ENCODE measurements around the gene C3orf18. TPM values are rescaled to one million over a fixed set of nuclear protein-coding genes. Genes with fewer than 3 reads are reported as not detected.

Gene C3orf18
- total RNA-seq, 1 experiment from 2014 or later = 10.1 TPM

DNA sequence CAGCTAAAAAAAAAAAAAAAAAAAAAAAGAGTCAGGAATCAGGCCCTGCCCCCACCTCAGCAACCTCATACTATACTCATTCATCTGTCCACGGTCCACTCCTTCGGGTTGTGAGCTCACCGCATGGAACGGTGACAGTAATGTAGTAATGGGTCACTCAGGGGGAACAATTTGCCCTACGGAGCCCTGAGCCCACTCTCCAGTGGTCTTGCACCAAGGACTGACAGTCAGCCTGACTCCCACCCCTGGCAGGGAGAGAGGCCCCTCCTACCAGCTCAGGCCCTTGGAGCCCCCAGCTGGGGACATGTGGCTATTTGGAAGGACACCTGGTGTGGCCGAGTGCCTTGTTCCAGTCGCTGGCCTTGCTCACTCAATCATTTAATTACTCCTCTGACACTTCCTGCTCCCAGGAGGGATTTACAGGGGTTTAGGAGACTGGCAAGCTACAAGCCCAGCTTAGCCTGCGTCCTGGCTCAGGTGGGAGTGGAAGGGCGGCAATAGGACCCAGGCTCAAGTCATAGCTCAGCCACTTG, 44.2 kb downstream of the C3orf18 start:
- RAD21 ChIA-PET (ENCODE audit: low non-redundant PET in 1 of 2, low total read pairs in 2 of 2, uncharacterized antibody in 2 of 2, unreplicated experiment in 2 of 2) = no interaction called here
- Histone ChIP-seq H3K36me3 (ENCODE audit: control insufficient read depth in 1 of 2, insufficient read depth in 2 of 2, low read length in 2 of 2) (no peaks in the 10 kb centered on the region), H3K4me2 (ENCODE audit: low read length) (no peak overlapping the region), H3K27ac (ENCODE audit: low read depth, low read length) (no peak overlapping the region), H3K9me2 (ENCODE audit: insufficient read depth) (no peaks in the 10 kb centered on the region), H3K9ac (ENCODE audit: low read length) (no peak overlapping the region), H3K79me2 (ENCODE audit: insufficient read depth, low read length) (no peaks in the 10 kb centered on the region), H4K20me1 (ENCODE audit: insufficient read depth) (no peaks in the 10 kb centered on the region), H3K27me3 (ENCODE audit: insufficient read depth, low read length) (peaks cover 7% of the 10 kb centered on the region; the same call in 1 of the 2 replicates), H2AFZ (ENCODE audit: low read depth, low read length, poor library complexity, severe bottlenecking) (no peak overlapping the region), H3K4me1 (ENCODE audit: control insufficient read depth in 1 of 2, insufficient read depth in 2 of 2, low read length in 2 of 2) (peaks cover 0 to 10% of the 10 kb centered on the region in 2 experiments; a peak in 2 of 4 replicates), H3K4me3 (replicated peaks in 1 of 2; ENCODE audit: low read depth in 1 of 2, low read length in 2 of 2) (no peak overlapping the region), H3K9me3 (ENCODE audit: control insufficient read depth in 1 of 2, insufficient read depth in 1 of 2, low read depth in 1 of 2, low read length in 2 of 2) (no peaks in the 10 kb centered on the region)
- POLR2A ChIA-PET = no interaction called here
- intact Hi-C loops (cut with micrococcal nuclease) = no loop called here
- TF ChIP-seq ZFX (IDR thresholded peaks at IDR 0.05) (no peak), SP1 (IDR thresholded peaks at IDR 0.05; ENCODE audit: low read depth) (no peak), RAD21 (IDR thresholded peaks at IDR 0.05; ENCODE audit: low read depth) (no peak), EGR1 (IDR thresholded peaks at IDR 0.05; ENCODE audit: low read depth) (no peak), YY1 (IDR thresholded peaks at IDR 0.05; ENCODE audit: extremely low read depth, insufficient replicate concordance, low read depth, low read length) (no peak), EZH2phosphoT487 (IDR thresholded peaks at IDR 0.05; ENCODE audit: borderline replicate concordance) (no peak), FOSL1 (IDR thresholded peaks at IDR 0.05; ENCODE audit: low read depth) (no peak), ELF1 (IDR thresholded peaks at IDR 0.05; ENCODE audit: borderline replicate concordance, low read depth) (no peak)
- TF ChIP-seq, protein P1, sequence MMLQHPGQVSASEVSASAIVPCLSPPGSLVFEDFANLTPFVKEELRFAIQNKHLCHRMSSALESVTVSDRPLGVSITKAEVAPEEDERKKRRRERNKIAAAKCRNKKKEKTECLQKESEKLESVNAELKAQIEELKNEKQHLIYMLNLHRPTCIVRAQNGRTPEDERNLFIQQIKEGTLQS (IDR thresholded peaks at IDR 0.05) = no peak
- DNase-seq (ENCODE audit: low read depth, low spot score) = no peak
- ATAC-seq = no peak
- no TSS peak for BruUV-seq (replicated peaks)
- CTCF ChIA-PET = no interaction called here

DNA sequence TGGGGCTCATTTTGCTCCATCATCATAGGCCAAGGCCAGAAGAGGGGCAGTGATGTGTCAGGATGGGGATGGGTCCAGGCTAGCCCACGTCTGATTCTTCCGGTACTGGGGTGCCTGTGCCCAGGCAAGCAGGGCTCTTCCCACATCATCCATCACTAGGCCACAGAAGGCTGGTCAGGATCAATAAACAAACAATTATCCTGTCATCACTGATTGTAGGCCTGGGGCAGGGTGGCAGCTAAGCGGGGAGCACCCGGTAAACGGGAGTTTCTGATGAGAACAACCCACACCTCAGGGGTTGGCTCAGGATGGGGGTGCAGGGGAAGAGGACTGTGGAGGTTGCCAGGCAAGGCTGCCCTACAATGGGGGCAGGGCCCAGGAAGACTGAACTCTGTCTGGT, 46.0 kb downstream of the C3orf18 start:
- ChIA-PET CTCF (no interaction called here), RAD21 (ENCODE audit: low non-redundant PET in 1 of 2, low total read pairs in 2 of 2, uncharacterized antibody in 2 of 2, unreplicated experiment in 2 of 2) (no interaction called here), POLR2A (no interaction called here)
- H3K9ac ChIP-seq (ENCODE audit: low read length) = no peak overlapping the region
- H3K36me3 ChIP-seq (ENCODE audit: control insufficient read depth in 1 of 2, insufficient read depth in 2 of 2, low read length in 2 of 2) = no peaks in the 10 kb centered on the region
- H3K9me3 ChIP-seq (ENCODE audit: control insufficient read depth in 1 of 2, insufficient read depth in 1 of 2, low read depth in 1 of 2, low read length in 2 of 2) = no peaks in the 10 kb centered on the region
- peaks cover 0 to 10% of the 10 kb centered on the region in 2 experiments; a peak in 2 of 4 replicates for H3K4me1 ChIP-seq (ENCODE audit: control insufficient read depth in 1 of 2, insufficient read depth in 2 of 2, low read length in 2 of 2)
- no peak for TF ChIP-seq YY1 (IDR thresholded peaks at IDR 0.05; ENCODE audit: extremely low read depth, insufficient replicate concordance, low read depth, low read length)
- TF ChIP-seq, protein P2, sequence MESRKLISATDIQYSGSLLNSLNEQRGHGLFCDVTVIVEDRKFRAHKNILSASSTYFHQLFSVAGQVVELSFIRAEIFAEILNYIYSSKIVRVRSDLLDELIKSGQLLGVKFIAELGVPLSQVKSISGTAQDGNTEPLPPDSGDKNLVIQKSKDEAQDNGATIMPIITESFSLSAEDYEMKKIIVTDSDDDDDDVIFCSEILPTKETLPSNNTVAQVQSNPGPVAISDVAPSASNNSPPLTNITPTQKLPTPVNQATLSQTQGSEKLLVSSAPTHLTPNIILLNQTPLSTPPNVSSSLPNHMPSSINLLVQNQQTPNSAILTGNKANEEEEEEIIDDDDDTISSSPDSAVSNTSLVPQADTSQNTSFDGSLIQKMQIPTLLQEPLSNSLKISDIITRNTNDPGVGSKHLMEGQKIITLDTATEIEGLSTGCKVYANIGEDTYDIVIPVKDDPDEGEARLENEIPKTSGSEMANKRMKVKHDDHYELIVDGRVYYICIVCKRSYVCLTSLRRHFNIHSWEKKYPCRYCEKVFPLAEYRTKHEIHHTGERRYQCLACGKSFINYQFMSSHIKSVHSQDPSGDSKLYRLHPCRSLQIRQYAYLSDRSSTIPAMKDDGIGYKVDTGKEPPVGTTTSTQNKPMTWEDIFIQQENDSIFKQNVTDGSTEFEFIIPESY (IDR thresholded peaks at IDR 0.05; ENCODE audit: extremely low read depth, insufficient replicate concordance, low read length) = no peak
- no peak overlapping the region for H3K27ac ChIP-seq (ENCODE audit: low read depth, low read length)
- H3K27me3 ChIP-seq (ENCODE audit: insufficient read depth, low read length) = peaks cover 7% of the 10 kb centered on the region; the same call in 1 of the 2 replicates
- no peaks in the 10 kb centered on the region for H3K79me2 ChIP-seq (ENCODE audit: insufficient read depth, low read length)
- no peak overlapping the region for H3K4me2 ChIP-seq (ENCODE audit: low read length)
- BruUV-seq (replicated peaks) = no TSS peak
- no peaks in the 10 kb centered on the region for H4K20me1 ChIP-seq (ENCODE audit: insufficient read depth)
- H2AFZ ChIP-seq (ENCODE audit: low read depth, low read length, poor library complexity, severe bottlenecking) = no peak overlapping the region
- no peaks in the 10 kb centered on the region for H3K9me2 ChIP-seq (ENCODE audit: insufficient read depth)
- no peak for ATAC-seq
- intact Hi-C loops (cut with micrococcal nuclease) = no loop called here
- H3K4me3 ChIP-seq (replicated peaks in 1 of 2; ENCODE audit: low read depth in 1 of 2, low read length in 2 of 2) = no peak overlapping the region
- no peak for DNase-seq (ENCODE audit: low read depth, low spot score)
